Pancreas (tissue), 10 donors: Measurements from ENCODE around the gene OSBPL5. TPM values are rescaled to one million over a fixed set of nuclear protein-coding genes. Genes with fewer than 3 reads are reported as not detected.

Experiments used
- ATAC-seq, 4 donors: fragments of 200-7000 bp; cut with Tn5 transposase; one replicate each; pipeline versions ENCODE4 v1.8.0 to v1.9.1; 2020; ENCODE audit warnings: mild to moderate bottlenecking in 4 of 4, moderate library complexity in 4 of 4
- DNase-seq, 6 donors: peaks; one replicate each; pipeline ENCODE4 v3.0.0-alpha.2; 2020
- FAIRE-seq: peaks from 2 replicates; lab custom pipeline; 2012; peaks lifted over from hg19 to GRCh38; lab: Jason Lieb, UNC
- H3K27ac ChIP-seq, 4 donors: fragments of 200-600 bp; sonication (generic); 1 replicate in 3 of 4; 2 replicates in 1 of 4; pipeline versions ENCODE4 v1.5.0 to v1.8.0; 2020
- H3K27me3 ChIP-seq, 4 donors: fragments of 200-600 bp; one replicate each; pipeline ENCODE4 v1.8.0; 2021
- H3K36me3 ChIP-seq, 3 donors: fragments of 200-600 bp; sonication (generic) in 1 of 3; one replicate each; pipeline versions ENCODE4 v1.5.0 to v1.8.0; 2020 to 2021
- H3K4me1 ChIP-seq, 3 donors: fragments of 200-600 bp; one replicate each; pipeline ENCODE4 v1.8.0; 2021
- H3K4me3 ChIP-seq, 4 donors: fragments of 200-600 bp; sonication (generic) in 2 of 4; one replicate each; pipeline versions ENCODE4 v1.5.0 to v1.8.0; 2020 to 2021
- H3K9me3 ChIP-seq, 4 donors: fragments of 200-600 bp; one replicate each; pipeline ENCODE4 v1.8.0; 2021
- WGBS, 2 donors: extraction: QIAGEN DNeasy Blood & Tissue Kit; methylation state at CpG; one replicate each; pipeline ENCODE4 v1.1.7; 2013; 5-methylcytosine and 5-hydroxymethylcytosine counted together
- intact Hi-C, 3 donors: fragments of 100-400 bp; cut with DNase I; formaldehyde crosslinking; loops; one replicate each; pipeline versions ENCODE4 v1.11.1 to v1.14.2; 2022
- polyA plus RNA-seq, 2 donors: library from polyadenylated mRNA; stranded (reverse); fragments of 200-250 nt; gene quantifications; one replicate each; pipeline ENCODE4 v1.2.3, GENCODE V29; 2013
- total RNA-seq, 6 donors: library from RNA; stranded (reverse); fragmentation: NEBNext Ultra II Directional in 4 of 6; extraction: Animal tissue kit (Norgen Biotek cat#: 25700) in 4 of 6; gene quantifications; one replicate each; pipeline versions ENCODE4 v1.2.1 to v1.2.4, GENCODE V29; 2021 to 2023
- TF ChIP-seq, protein P1 (sequence below), 4 donors: fragments of 200-600 bp; sonication (generic) in 3 of 4; IDR thresholded peaks; one replicate each; pipeline versions ENCODE4 v1.5.0 to v1.8.0; 2021; ENCODE audit warnings: antibody characterized with exemption in 4 of 4
- donor health status: healthy with polysubstance abuse.
- donor health status: DM: no; HTN: no; CAD: no; lungs with moderate emphysema.
- donor health status: DM: no; HTN: no; CAD: no.
- donor health status: control.
- donor health status: control.
- donor health status: Bipolar disorder and iron deficiency.
- donor health status: DM: yes; HTN: yes; CAD: no.
- donor health status: DM: no; HTN: no; CAD: no.
- donor health status: DM: no; HTN: no; CAD: no.
- donor health status: DM: yes; HTN: yes; CAD: no.

OSBPL5 gene
- total and polyA plus RNA-seq, 8 donors: 9.8 to 16.7 (median 11.8) TPM

DNA sequence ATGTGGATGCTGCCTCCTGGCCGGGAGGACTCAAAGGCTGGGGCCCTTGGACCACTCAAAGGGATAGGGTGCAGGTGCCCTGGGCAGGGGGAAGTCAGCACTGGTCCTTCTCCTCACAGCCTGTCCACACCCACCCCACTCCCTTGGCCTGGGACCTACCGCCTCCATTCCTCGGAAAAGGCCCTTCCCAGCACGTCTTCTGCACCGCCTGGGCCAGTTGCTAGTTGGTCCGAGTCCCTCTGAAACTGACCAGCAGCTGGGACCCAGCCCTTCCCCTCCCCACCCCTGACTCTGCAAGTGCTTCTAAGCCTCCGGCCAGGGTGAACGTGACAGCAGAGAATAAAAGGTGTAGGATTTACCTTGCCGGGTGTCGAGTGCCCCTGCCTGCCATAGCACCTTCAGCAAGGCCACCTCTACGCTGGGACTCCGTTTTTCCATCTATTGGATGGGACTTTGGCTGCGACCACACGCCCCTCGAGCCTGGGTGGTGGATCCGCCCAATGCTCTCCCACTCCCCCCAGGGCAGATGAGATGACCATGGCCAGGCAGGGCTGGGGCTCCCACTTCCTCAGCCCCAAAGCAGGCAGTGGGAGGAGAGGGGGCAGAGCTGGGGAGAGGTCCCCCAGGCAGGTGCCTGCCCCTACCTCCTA lies 37.3 kb downstream of the OSBPL5 start:
- DNase-seq (peak in 2 of 6 donors; percentile 22 to 41), FAIRE-seq (no peak), ATAC-seq (no peak)
- no peak overlapping the region for H3K27ac ChIP-seq
- no peak overlapping the region for H3K4me3 ChIP-seq
- peaks cover 3 to 4% (median 4%) of the 10 kb centered on the region in 3 donors for H3K4me1 ChIP-seq
- no peaks in the 10 kb centered on the region for H3K36me3 ChIP-seq
- H3K9me3 ChIP-seq: no peaks in the 10 kb centered on the region
- TF ChIP-seq, protein P1, sequence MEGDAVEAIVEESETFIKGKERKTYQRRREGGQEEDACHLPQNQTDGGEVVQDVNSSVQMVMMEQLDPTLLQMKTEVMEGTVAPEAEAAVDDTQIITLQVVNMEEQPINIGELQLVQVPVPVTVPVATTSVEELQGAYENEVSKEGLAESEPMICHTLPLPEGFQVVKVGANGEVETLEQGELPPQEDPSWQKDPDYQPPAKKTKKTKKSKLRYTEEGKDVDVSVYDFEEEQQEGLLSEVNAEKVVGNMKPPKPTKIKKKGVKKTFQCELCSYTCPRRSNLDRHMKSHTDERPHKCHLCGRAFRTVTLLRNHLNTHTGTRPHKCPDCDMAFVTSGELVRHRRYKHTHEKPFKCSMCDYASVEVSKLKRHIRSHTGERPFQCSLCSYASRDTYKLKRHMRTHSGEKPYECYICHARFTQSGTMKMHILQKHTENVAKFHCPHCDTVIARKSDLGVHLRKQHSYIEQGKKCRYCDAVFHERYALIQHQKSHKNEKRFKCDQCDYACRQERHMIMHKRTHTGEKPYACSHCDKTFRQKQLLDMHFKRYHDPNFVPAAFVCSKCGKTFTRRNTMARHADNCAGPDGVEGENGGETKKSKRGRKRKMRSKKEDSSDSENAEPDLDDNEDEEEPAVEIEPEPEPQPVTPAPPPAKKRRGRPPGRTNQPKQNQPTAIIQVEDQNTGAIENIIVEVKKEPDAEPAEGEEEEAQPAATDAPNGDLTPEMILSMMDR (IDR thresholded peaks at IDR 0.05): no peak
- no peaks in the 10 kb centered on the region for H3K27me3 ChIP-seq
- 74 to 82% methylated on average over 16 of the region's 16 CpGs for WGBS, 2 donors
- intact Hi-C loops: no loop called here

DNA sequence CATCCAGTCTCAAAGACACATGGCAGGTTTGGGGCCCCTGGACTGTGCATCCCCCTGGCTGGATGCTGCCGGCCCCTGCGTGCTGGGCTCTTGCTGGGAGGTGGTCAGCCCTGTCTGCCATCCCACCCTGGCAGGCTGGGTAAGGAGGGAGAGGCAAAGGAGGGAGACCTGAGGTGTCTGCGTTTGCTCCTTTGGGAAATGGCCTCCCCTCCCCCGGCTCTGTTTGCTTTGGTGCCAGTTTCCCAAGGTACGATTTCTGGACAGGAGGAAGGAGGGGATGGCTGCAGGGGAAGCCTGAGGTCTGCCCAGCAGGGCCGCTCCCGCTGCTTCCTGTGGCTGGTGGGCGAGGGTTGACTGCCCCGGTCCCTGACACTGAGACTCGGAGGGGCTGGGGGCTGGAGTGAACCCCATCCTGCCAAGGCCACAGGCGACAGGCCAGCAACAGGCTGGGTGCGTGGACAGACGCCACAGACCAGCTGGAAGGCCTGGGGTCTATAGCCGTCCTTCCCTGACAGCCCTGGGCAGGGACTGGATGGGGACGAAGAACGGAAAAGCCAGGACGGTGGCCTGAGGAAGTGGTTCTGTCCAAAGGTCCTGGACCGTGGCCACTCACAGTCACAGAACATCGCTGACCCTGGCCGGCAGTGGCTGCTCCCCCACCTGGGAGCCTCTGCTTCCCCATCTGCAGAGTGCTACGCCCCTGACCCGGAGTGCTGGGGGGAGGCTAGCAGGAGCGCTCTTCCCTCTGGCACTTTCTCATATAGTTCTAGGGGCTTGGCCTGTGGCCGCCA lies 38.0 kb downstream of the OSBPL5 start:
- intact Hi-C loops: no loop called here
- peak in 3 of 6 donors; percentile 26 to 67 (median 50) for DNase-seq
- TF ChIP-seq, protein P1 (IDR thresholded peaks at IDR 0.05): no peak
- Histone ChIP-seq H3K36me3 (no peaks in the 10 kb centered on the region), H3K27me3 (no peaks in the 10 kb centered on the region), H3K27ac (no peak overlapping the region), H3K4me1 (peaks cover 3 to 4% (median 4%) of the 10 kb centered on the region in 3 donors), H3K4me3 (no peak overlapping the region), H3K9me3 (no peaks in the 10 kb centered on the region)
- ATAC-seq: no peak
- FAIRE-seq: no peak
- 82 to 86% methylated on average over 24 of the region's 24 CpGs for WGBS, 2 donors

DNA sequence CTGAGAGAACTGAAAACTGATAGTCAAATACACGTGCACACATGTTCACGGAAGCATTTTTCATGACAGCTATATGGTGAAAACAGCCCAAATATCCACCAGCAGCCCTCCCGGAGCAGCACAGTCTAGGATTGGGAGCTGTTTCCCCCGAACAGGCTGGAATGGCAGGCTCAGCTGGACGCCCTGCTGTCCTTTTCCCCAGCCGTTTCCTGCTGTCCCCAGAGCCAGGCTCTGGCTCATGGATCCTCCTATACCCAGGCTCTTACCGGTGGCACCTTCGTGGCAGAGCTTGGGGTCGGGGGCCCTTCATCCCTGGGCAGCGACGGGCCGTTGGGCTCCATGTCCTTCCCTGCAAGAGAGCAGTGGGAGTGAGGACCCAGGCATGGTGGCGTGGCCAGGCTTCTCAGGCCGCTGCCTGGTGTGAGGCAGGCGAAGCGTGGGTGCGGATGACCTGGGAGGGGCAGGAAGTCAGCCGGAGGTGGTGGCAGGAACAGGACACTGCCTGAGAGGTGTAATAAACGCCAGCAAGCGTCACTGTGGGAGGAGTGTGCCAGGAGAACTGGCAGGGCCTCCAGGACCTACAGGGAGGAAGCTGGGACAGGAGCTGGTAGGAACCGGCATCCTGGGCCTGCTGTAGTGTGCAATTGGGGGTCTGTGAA lies 38.8 kb downstream of the OSBPL5 start:
- H3K36me3 ChIP-seq: no peaks in the 10 kb centered on the region
- no peak overlapping the region for H3K4me3 ChIP-seq
- TF ChIP-seq, protein P1 (IDR thresholded peaks at IDR 0.05): no peak
- ATAC-seq: no peak
- intact Hi-C loops: no loop called here
- FAIRE-seq: no peak
- WGBS, 2 donors: 92 to 94% methylated on average over 21 of the region's 21 CpGs
- no peak overlapping the region for H3K27ac ChIP-seq
- H3K27me3 ChIP-seq: no peaks in the 10 kb centered on the region
- H3K4me1 ChIP-seq: peaks cover 3 to 4% (median 4%) of the 10 kb centered on the region in 3 donors
- no peaks in the 10 kb centered on the region for H3K9me3 ChIP-seq
- DNase-seq: peak in 3 of 6 donors; percentile 22 to 67 (median 56)

DNA sequence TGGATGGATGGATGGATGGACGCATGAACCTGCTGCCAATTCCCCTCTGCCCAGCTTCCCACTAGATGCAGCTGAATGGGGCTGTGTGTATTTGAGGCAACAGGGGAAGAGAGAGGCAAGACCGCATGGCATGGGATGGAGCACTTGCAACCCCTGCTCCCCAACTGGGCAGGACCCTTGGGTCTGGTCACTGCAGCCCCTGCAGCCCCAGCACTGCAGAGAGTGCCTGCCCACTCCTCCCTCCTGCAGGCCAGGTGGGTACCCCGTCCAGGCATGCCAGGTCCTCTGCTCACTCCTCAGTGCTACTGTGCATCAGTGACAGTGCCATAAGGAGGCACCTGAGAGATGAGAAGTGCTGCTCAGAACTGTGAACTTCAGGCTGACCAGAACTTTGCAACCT lies 40.3 kb downstream of the OSBPL5 start:
- H3K4me3 ChIP-seq: no peak overlapping the region
- no peaks in the 10 kb centered on the region for H3K36me3 ChIP-seq
- TF ChIP-seq, protein P1 (IDR thresholded peaks at IDR 0.05): no peak
- 85 to 90% methylated on average over 3 of the region's 3 CpGs for WGBS, 2 donors
- H3K9me3 ChIP-seq: no peaks in the 10 kb centered on the region
- H3K4me1 ChIP-seq: no peaks in the 10 kb centered on the region
- H3K27me3 ChIP-seq: no peaks in the 10 kb centered on the region
- no peak for ATAC-seq
- intact Hi-C loops: no loop called here
- no peak for DNase-seq
- no peak for FAIRE-seq
- no peak overlapping the region for H3K27ac ChIP-seq
